Stomach smooth muscle (tissue), 2 donors: ENCODE measurements around the gene VWA5B2.

Experiments used
- H3K27ac ChIP-seq: one replicate; pipeline ENCODE4 v1.7.0; 2013; ENCODE audit warnings: mild to moderate bottlenecking, low read length, inconsistent platforms
- H3K27me3 ChIP-seq, 2 donors: one replicate each; pipeline ENCODE4 v1.7.0; 2013; ENCODE audit warnings: low read length in 2 of 2; ENCODE audit not compliant: insufficient read depth in 2 of 2, control insufficient read depth in 1 of 2
- H3K36me3 ChIP-seq, 2 donors: one replicate each; pipeline ENCODE4 v1.7.0; 2013; ENCODE audit warnings: low read length in 2 of 2; ENCODE audit not compliant: control insufficient read depth in 2 of 2, insufficient read depth in 2 of 2
- H3K4me1 ChIP-seq: one replicate; pipeline ENCODE4 v1.7.0; 2013; ENCODE audit warnings: low read length; ENCODE audit not compliant: control insufficient read depth, insufficient read depth
- H3K4me3 ChIP-seq, 2 donors: one replicate each; pipeline ENCODE4 v1.7.0; 2013; ENCODE audit warnings: low read length in 2 of 2
- H3K9ac ChIP-seq, 2 donors: one replicate each; pipeline ENCODE4 v1.7.0; 2013; ENCODE audit warnings: low read length in 2 of 2, mild to moderate bottlenecking in 1 of 2
- H3K9me3 ChIP-seq, 2 donors: one replicate each; pipeline ENCODE4 v1.7.0; 2013; ENCODE audit warnings: low read length in 2 of 2; ENCODE audit not compliant: control insufficient read depth in 2 of 2
- donor health status: healthy.
- donor health status: Pancreatic carcinoma.

VWA5B2 gene

DNA sequence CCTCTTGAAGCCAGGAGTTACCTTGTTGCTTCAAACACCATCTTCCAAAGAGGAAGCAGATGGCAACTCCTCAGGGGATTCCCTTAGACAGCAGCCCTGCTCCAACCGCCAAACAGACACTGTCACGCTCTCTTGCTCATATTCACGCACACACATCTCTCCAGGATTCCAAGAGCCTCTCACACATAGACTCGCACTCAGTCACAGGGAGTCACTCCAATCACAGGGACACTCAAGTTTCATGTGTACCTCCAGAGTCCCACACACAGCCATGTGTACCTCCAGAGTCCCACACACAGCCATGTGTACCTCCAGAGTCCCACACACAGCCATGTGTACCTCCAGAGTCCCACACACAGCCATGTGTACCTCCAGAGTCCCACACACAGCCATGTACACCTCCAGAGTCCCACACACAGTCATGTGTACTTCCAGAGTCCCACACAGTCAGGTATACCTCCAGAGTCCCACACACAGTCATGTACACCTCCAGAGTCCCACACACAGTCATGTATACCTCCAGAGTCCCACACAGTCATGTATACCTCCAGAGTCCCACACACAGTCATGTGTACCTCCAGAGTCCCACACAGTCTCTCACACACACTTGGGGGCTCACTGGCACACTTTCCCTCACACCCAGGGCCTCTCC lies 6.1 kb downstream of the VWA5B2 start:
- no peak overlapping the region for H3K9ac ChIP-seq
- no peak overlapping the region for H3K4me3 ChIP-seq
- peaks cover 31 to 53% of the 10 kb centered on the region in 2 donors for H3K27me3 ChIP-seq
- no peaks in the 10 kb centered on the region for H3K9me3 ChIP-seq
- peaks cover 5% of the 10 kb centered on the region for H3K4me1 ChIP-seq
- H3K27ac ChIP-seq, result no peak overlapping the region
- H3K36me3 ChIP-seq, result no peaks in the 10 kb centered on the region

- no peaks in the 10 kb centered on the region for H3K4me1 ChIP-seq
- H3K9ac ChIP-seq, result no peak overlapping the region
- peaks cover 31 to 51% of the 10 kb centered on the region in 2 donors for H3K27me3 ChIP-seq
- H3K27ac ChIP-seq, result no peak overlapping the region
- no peaks in the 10 kb centered on the region for H3K9me3 ChIP-seq
- H3K4me3 ChIP-seq, result no peak overlapping the region
- H3K36me3 ChIP-seq, result no peaks in the 10 kb centered on the region
These were observed 6.6 kb downstream of the VWA5B2 start for GRCh38 chr3:184236033-184236410.

DNA sequence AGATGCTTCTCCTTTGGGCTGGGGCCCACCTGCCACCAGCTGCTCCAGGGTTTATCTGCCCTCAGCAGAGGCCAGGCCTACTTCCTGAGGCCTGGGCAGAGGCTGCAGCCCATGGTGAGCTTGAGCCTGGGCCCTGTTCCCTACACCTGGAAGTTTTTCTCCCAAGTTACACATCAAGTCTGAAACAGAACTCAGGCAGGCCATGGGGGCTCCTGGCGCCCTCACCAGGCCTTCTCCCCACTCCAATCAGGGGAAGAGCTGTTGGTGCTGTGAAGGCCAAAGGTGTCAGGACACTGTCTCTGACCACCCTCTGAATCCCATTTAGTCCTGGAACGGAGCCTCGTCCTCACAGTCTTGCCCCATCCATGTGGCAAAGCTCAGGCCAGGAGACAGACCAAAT lies 7.3 kb downstream of the VWA5B2 start:
- Histone ChIP-seq H3K9ac (no peak overlapping the region), H3K4me1 (peaks cover 5% of the 10 kb centered on the region), H3K4me3 (no peak overlapping the region), H3K9me3 (no peaks in the 10 kb centered on the region), H3K27ac (no peak overlapping the region), H3K27me3 (peaks cover 28 to 45% of the 10 kb centered on the region in 2 donors), H3K36me3 (no peaks in the 10 kb centered on the region)

- Histone ChIP-seq H3K27me3 (peaks cover 25 to 39% of the 10 kb centered on the region in 2 donors), H3K9me3 (no peaks in the 10 kb centered on the region), H3K4me1 (peaks cover 5% of the 10 kb centered on the region), H3K27ac (no peak overlapping the region), H3K4me3 (no peak overlapping the region), H3K9ac (no peak overlapping the region), H3K36me3 (peaks cover 1 to 2% of the 10 kb centered on the region in 2 donors)
These were observed 7.8 kb downstream of the VWA5B2 start for GRCh38 chr3:184237211-184237610.

DNA sequence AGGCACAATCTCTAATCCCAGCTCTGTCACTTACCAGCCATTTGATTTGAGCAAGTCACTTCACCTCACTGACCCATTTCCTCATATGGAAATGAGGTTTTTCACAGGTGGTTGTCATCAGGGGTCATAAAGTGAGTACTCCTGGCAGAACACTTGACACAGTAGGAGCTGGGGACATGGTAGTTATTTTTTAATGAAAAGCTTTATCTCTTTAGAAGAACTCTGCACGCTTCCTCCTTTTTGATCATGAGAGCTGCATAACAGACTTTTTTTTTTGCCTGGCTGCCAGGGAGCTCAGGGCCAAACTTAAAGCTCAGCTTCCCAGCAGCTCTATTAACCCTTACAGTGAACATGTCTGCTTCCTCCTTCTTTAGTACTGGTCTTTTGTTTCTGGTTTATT lies 8.4 kb downstream of the VWA5B2 start:
- peaks cover 5 to 6% of the 10 kb centered on the region in 2 donors for H3K36me3 ChIP-seq
- H3K9me3 ChIP-seq, result no peaks in the 10 kb centered on the region
- no peak overlapping the region for H3K4me3 ChIP-seq
- H3K27ac ChIP-seq, result no peak overlapping the region
- H3K27me3 ChIP-seq, result peaks cover 25 to 39% of the 10 kb centered on the region in 2 donors
- no peak overlapping the region for H3K9ac ChIP-seq
- peaks cover 5% of the 10 kb centered on the region for H3K4me1 ChIP-seq

DNA sequence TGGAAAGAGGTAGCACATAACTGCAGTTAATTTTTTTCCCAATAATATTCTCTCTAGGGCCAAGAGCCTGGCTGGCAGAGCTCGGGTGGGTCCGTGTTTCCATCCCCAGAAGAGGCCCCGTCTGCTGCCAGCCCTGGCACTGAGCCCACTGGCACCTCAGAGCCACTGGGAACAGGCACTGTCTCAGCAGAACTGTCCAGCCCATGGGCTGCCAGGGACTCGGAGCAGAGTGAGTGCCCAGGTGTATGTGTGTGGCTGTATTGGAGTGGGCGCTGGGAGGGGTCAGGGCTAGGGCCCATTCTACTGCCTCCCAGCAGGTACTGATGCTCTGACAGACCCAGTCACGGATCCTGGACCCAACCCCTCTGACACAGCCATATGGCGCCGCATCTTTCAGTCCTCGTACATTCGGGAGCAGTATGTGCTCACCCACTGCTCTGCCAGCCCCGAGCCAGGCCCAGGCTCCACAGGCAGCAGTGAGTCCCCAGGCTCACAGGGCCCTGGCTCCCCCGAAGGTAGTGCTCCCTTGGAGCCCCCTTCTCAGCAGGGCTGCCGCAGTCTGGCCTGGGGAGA lies 8.9 kb downstream of the VWA5B2 start:
- no peaks in the 10 kb centered on the region for H3K9me3 ChIP-seq
- H3K27ac ChIP-seq, result no peak overlapping the region
- peaks cover 25 to 39% of the 10 kb centered on the region in 2 donors for H3K27me3 ChIP-seq
- H3K9ac ChIP-seq, result no peak overlapping the region
- peaks cover 5% of the 10 kb centered on the region for H3K4me1 ChIP-seq
- H3K4me3 ChIP-seq, result no peak overlapping the region
- peaks cover 5 to 10% of the 10 kb centered on the region in 2 donors for H3K36me3 ChIP-seq

- no peaks in the 10 kb centered on the region for H3K9me3 ChIP-seq
- no peak overlapping the region for H3K27ac ChIP-seq
- peaks cover 5 to 18% of the 10 kb centered on the region in 2 donors for H3K36me3 ChIP-seq
- H3K4me1 ChIP-seq, result peaks cover 5% of the 10 kb centered on the region
- peaks cover 25 to 36% of the 10 kb centered on the region in 2 donors for H3K27me3 ChIP-seq
- H3K4me3 ChIP-seq, result no peak overlapping the region
- H3K9ac ChIP-seq, result no peak overlapping the region
These were observed 9.8 kb downstream of the VWA5B2 start for GRCh38 chr3:184239221-184239620.

DNA sequence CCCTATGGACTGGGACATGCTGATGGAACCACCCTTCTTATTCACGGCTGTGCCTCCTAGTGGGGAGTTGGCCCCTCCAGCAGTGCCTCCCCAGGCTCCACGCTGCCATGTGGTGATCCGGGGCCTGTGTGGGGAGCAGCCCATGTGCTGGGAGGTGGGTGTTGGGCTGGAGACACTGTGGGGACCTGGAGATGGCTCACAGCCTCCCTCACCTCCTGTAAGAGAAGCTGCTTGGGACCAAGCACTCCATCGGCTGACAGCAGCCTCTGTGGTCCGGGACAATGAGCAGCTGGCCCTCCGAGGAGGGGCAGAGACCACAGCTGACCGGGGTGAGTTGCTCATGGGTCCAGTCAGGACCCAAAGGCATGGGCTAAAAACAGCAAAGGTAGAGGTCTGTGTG lies 10.3 kb downstream of the VWA5B2 start:
- Histone ChIP-seq H3K36me3 (peaks cover 10 to 22% of the 10 kb centered on the region in 2 donors), H3K9me3 (no peaks in the 10 kb centered on the region), H3K27ac (no peak overlapping the region), H3K4me3 (no peak overlapping the region), H3K4me1 (peaks cover 5% of the 10 kb centered on the region), H3K9ac (no peak overlapping the region), H3K27me3 (peaks cover 23 to 34% of the 10 kb centered on the region in 2 donors)

GRCh38 chr3:184240384-184241140 lies 11.2 kb downstream of the VWA5B2 start:
- H3K4me1 ChIP-seq, result peaks cover 5% of the 10 kb centered on the region
- H3K9me3 ChIP-seq, result no peaks in the 10 kb centered on the region
- H3K27ac ChIP-seq, result no peak overlapping the region
- H3K36me3 ChIP-seq, result peaks cover 13 to 31% of the 10 kb centered on the region in 2 donors
- H3K9ac ChIP-seq, result no peak overlapping the region
- H3K27me3 ChIP-seq, result peaks cover 23 to 34% of the 10 kb centered on the region in 2 donors
- no peak overlapping the region for H3K4me3 ChIP-seq

- H3K4me3 ChIP-seq, result no peak overlapping the region
- no peak overlapping the region for H3K27ac ChIP-seq
These were observed 11.7 kb downstream of the VWA5B2 start for GRCh38 chr3:184241141-184241446.

More at GRCh38 chr3:184241141-184241446, 11.7 kb downstream of the VWA5B2 start:
- peaks cover 23 to 31% of the 10 kb centered on the region in 2 donors for H3K27me3 ChIP-seq
- H3K4me1 ChIP-seq, result peaks cover 5% of the 10 kb centered on the region
- peaks cover 13 to 32% of the 10 kb centered on the region in 2 donors for H3K36me3 ChIP-seq
- H3K9ac ChIP-seq, result no peak overlapping the region
- H3K9me3 ChIP-seq, result no peaks in the 10 kb centered on the region
